Neutrophil (primary cell): ENCODE measurements around the gene KCNMB3.

Experiments used
- H3K27ac ChIP-seq: fragments of 200-600 bp; sonication (generic); 2 replicates; pipeline ENCODE4 v1.5.1; 2016; ENCODE audit warnings: mild to moderate bottlenecking, moderate library complexity
- H3K27me3 ChIP-seq: fragments of 200-600 bp; sonication (generic); 2 replicates; pipeline ENCODE4 v1.6.0; 2016; ENCODE audit warnings: mild to moderate bottlenecking
- H3K36me3 ChIP-seq: fragments of 200-600 bp; sonication (generic); 2 replicates; pipeline ENCODE4 v1.5.1; 2017
- H3K4me1 ChIP-seq, 2 experiments: fragments of 200-600 bp in 1 of 2; sonication (generic) in 1 of 2; 1 replicate in 1 of 2; 2 replicates in 1 of 2; pipeline versions ENCODE4 v1.5.1 to v1.6.1; 2013 to 2016; ENCODE audit warnings: low read depth in 1 of 2, low read length in 1 of 2, mild to moderate bottlenecking in 1 of 2, moderate library complexity in 1 of 2; ENCODE audit not compliant: control insufficient read depth in 1 of 2, insufficient read depth in 1 of 2
- H3K4me3 ChIP-seq, 2 experiments: fragments of 200-600 bp in 1 of 2; sonication (generic) in 1 of 2; 1 replicate in 1 of 2; 2 replicates in 1 of 2; pipeline ENCODE4 v1.5.1; 2013 to 2016; ENCODE audit warnings: low read depth in 1 of 2, low read length in 1 of 2, mild to moderate bottlenecking in 1 of 2, moderate library complexity in 1 of 2
- H3K9me3 ChIP-seq: fragments of 200-600 bp; sonication (generic); 2 replicates; pipeline ENCODE4 v1.5.1; 2016
- CTCF ChIP-seq: fragments of 200-600 bp; sonication (generic); IDR thresholded peaks from 2 replicates; pipeline ENCODE4 v1.5.1; 2016; ENCODE audit warnings: antibody characterized with exemption

Gene KCNMB3

GRCh38 chr3:179269152-179269707, 18.3 kb upstream of the KCNMB3 start:
- no peak for TF ChIP-seq CTCF
- Histone ChIP-seq H3K27me3 (peaks cover 8% of the 10 kb centered on the region), H3K4me1 (no peaks in the 10 kb centered on the region), H3K27ac (no peak overlapping the region), H3K36me3 (no peaks in the 10 kb centered on the region), H3K9me3 (no peaks in the 10 kb centered on the region), H3K4me3 (no peak overlapping the region)

DNA sequence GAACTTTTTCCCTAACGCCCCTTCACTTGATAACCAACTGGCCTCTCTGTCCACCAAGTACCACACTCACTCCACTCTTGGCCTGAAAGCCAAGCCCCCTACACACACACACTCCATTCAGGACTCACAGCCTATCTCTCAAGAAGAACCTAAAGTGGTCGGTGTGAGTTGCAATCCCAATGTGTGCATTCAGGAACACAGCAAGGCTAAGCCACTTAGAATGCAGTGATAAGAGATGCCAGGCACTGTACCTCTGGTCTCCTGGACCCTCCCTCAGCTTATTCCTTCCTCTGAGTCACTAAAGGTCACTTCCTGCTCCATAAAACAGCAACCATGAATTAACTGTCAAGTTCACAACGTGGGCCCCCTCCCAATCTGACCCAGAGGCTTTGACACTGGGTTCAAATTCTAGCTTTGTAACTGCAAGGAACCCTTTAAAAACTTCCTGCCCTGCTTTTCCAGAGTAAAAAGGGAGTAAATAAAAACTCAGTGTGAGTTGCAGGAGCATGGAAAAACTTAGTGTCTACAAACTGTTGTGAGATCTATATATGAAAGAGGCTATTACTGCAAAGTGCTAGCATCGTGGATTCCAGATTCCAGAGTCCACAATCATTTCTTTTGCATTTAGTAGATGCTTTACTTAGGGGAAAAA, 17.6 kb upstream of the KCNMB3 start:
- no peaks in the 10 kb centered on the region for H3K36me3 ChIP-seq
- no peak for TF ChIP-seq CTCF

DNA sequence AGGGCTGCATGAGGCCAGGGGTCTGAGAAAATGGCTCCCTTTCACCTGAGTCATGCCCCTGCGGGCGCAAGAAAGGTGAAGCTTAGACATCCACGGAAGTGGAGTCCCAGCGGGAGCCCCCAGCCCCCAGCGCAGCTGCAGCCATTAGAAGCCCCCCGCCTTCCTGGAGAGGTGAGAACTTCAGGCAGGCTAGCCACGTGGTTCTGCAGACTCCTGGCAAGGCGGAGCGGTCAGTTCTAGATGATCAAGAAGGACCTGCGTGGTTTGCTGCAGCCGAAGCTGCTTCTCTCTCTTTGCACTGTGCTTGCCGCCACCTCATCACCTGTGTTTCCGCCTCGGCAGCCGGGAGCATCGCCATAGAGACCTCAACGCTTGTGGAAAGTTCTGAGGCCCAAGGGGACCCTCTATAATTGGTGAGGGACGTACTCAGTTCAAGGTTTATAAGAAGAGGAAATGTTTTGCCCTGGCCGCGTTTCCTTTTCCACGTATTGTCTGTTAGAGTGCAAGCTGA, 15.8 kb upstream of the KCNMB3 start:
- no peak for TF ChIP-seq CTCF
- Histone ChIP-seq H3K27ac (no peak overlapping the region), H3K36me3 (no peaks in the 10 kb centered on the region), H3K4me3 (no peak overlapping the region), H3K9me3 (no peaks in the 10 kb centered on the region), H3K27me3 (peaks cover 8% of the 10 kb centered on the region), H3K4me1 (no peaks in the 10 kb centered on the region)

More for the DNA sequence above, 17.6 kb upstream of the KCNMB3 start:
- Histone ChIP-seq H3K9me3 (no peaks in the 10 kb centered on the region), H3K4me3 (no peak overlapping the region), H3K27ac (no peak overlapping the region), H3K4me1 (no peaks in the 10 kb centered on the region), H3K27me3 (peaks cover 8% of the 10 kb centered on the region)

GRCh38 chr3:179265875-179266274, 15.0 kb upstream of the KCNMB3 start:
- H3K36me3 ChIP-seq, result no peaks in the 10 kb centered on the region
- no peak overlapping the region for H3K27ac ChIP-seq
- H3K4me3 ChIP-seq, result no peak overlapping the region
- no peaks in the 10 kb centered on the region for H3K9me3 ChIP-seq
- H3K4me1 ChIP-seq, result peaks cover 3 to 8% of the 10 kb centered on the region in 2 experiments
- TF ChIP-seq CTCF, result no peak
- peaks cover 8% of the 10 kb centered on the region for H3K27me3 ChIP-seq

- no peak overlapping the region for H3K27ac ChIP-seq
- no peak for TF ChIP-seq CTCF
- no peaks in the 10 kb centered on the region for H3K9me3 ChIP-seq
- H3K4me3 ChIP-seq, result no peak overlapping the region
- H3K4me1 ChIP-seq, result peaks cover 3 to 9% of the 10 kb centered on the region in 2 experiments
- peaks cover 8% of the 10 kb centered on the region for H3K27me3 ChIP-seq
- no peaks in the 10 kb centered on the region for H3K36me3 ChIP-seq
Observed at GRCh38 chr3:179265092-179265491, 14.2 kb upstream of the KCNMB3 start.
